ENCODE measurements around the gene GNG14.
"Not testable (repeated sequence)": the region's sequence is repeated elsewhere in the genome, so short reads cannot be mapped to it uniquely, and the experiment has no call there.

GNG14 gene

DNA sequence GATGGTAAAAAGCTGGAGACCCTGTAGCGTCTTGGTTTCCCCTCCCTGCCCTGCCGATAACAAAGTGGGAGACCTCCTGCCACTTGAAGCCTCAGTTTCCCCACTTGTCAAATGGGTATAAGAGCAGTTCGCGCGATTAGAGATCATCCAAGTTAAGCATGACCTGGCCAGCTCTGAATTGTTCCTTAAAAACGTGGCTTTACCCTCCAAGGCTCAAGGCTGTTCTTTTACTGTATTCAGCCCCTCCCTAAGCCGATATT lies 35.5 kb downstream of the GNG14 start:
- ChIA-PET CTCF (interaction anchor here (0.6 kb wide), 2 partner anchors 11 to 35 kb away, joined by 3 read pairs; no protein-coding TSS in a partner anchor), POLR2A (ENCODE audit: low non-redundant PET) (interaction anchor here (1.5 kb wide), 1 partner anchor 11 kb away, joined by 8 read pairs; the partner anchor contains the start of gene TRIR)
- TF ChIP-seq, protein P1, sequence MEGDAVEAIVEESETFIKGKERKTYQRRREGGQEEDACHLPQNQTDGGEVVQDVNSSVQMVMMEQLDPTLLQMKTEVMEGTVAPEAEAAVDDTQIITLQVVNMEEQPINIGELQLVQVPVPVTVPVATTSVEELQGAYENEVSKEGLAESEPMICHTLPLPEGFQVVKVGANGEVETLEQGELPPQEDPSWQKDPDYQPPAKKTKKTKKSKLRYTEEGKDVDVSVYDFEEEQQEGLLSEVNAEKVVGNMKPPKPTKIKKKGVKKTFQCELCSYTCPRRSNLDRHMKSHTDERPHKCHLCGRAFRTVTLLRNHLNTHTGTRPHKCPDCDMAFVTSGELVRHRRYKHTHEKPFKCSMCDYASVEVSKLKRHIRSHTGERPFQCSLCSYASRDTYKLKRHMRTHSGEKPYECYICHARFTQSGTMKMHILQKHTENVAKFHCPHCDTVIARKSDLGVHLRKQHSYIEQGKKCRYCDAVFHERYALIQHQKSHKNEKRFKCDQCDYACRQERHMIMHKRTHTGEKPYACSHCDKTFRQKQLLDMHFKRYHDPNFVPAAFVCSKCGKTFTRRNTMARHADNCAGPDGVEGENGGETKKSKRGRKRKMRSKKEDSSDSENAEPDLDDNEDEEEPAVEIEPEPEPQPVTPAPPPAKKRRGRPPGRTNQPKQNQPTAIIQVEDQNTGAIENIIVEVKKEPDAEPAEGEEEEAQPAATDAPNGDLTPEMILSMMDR (conservative IDR thresholded peaks at IDR 0.05; ENCODE audit: low read depth), result no peak
- no peak for DNase-seq (ENCODE audit: low spot score)
- H3K27ac ChIP-seq, result peak overlapping the region; percentile 91

DNA sequence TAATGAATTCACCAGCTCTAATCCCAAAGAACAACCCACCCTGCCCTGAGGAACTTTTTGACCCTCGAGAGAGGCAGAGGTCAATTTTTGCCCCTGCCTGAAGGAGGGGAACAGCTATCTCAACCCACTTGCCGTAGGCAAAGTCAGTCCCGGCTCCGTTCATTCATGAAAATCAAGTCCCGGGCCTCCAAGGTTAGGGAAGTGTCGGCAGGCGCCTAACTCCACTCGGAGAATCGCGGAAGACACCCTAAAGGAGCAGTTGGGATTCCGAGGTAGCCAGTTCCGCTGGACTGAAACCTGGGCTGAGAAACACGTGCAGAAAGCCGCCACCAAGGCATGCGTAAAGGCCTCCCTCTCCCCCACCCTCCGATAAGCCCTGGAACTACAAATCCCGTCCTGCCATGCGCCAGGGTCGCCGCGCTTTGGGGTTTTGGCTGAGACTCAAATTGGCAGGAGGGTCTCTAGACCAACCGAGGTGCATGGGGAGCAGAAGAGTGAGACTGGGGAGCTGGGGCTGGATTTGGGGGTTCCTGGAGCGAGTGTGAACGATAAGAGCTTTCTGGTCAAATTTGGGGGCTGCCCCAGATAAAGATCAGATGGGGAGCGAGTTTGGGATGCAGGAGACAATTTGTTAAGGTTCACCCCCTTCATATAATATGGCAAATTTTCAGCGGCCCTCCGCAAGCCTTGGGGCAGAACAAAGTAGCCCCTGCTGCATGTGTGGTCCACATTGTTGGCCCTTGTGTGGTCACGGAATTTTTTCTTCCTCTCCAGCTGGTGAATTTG lies 36.0 kb downstream of the GNG14 start, which contains the start of gene TNPO2:
TNPO2 (minus strand) TSS at position 292 of the 786 bp plus-strand sequence. CDS start 2,955 bp downstream, outside the sequence.
- ChIA-PET CTCF (interaction anchor here (0.6 kb wide), 1 partner anchor 34 kb away, joined by 3 read pairs; no protein-coding TSS in a partner anchor), POLR2A (ENCODE audit: low non-redundant PET) (interaction anchor here (1.5 kb wide), 1 partner anchor 10 kb away, joined by 8 read pairs; the partner anchor contains the start of gene TRIR)
- H3K27ac ChIP-seq, result peak within 1 kb of the TSS; percentile 91
- TF ChIP-seq, protein P1 (conservative IDR thresholded peaks at IDR 0.05; ENCODE audit: low read depth), result no peak
- peak; percentile 70 for DNase-seq (ENCODE audit: low spot score)

DNA sequence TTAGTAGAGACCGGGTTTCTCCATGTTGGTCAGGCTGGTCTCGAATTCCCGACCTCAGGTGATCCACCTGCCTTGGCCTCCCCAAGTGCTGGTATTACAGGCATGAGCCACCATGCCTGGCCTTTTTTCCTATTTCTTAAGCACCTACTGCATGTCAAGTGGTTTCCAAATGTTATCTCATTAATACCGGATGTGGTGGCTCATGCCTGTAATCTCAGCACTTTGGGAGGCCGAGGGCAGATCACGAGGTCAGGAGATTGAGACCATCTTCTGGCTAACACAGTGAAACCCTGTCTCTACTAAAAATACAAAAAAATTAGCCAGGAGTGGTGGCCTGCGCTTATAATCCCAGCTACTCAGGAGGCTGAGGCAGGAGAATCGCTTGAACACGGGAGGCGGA lies 37.8 kb downstream of the GNG14 start:
- H3K27ac ChIP-seq, result peak overlapping the region; percentile 29
- not testable (repeated sequence) for DNase-seq (ENCODE audit: low spot score)
- POLR2A ChIA-PET (ENCODE audit: low non-redundant PET), result interaction anchor here (0.7 kb wide), 2 partner anchors 26 to 296 kb away, joined by 5 to 6 read pairs; no protein-coding TSS in a partner anchor
- CTCF ChIA-PET, result interaction anchor here (0.9 kb wide), 1 partner anchor 8 kb away, joined by 3 read pairs; no protein-coding TSS in a partner anchor

GRCh38 chr19:12726988-12727316 lies 39.2 kb downstream of the GNG14 start:
- CTCF ChIA-PET, result no interaction called here

GRCh38 chr19:12727745-12728433 lies 40.1 kb downstream of the GNG14 start:
- POLR2A ChIA-PET (ENCODE audit: low non-redundant PET), result no interaction called here
- no peak for DNase-seq (ENCODE audit: low spot score)
- CTCF ChIA-PET, result no interaction called here
- TF ChIP-seq, protein P1 (conservative IDR thresholded peaks at IDR 0.05; ENCODE audit: low read depth), result no peak
- peak overlapping the region; percentile 57 for H3K27ac ChIP-seq

More at GRCh38 chr19:12726988-12727316, 39.2 kb downstream of the GNG14 start:
- TF ChIP-seq, protein P1 (conservative IDR thresholded peaks at IDR 0.05; ENCODE audit: low read depth), result no peak
- no peak for DNase-seq (ENCODE audit: low spot score)
- POLR2A ChIA-PET (ENCODE audit: low non-redundant PET), result interaction anchor here (0.7 kb wide), 1 partner anchor 13 kb away, joined by 3 read pairs; no protein-coding TSS in a partner anchor
- peak overlapping the region; percentile 57 for H3K27ac ChIP-seq

- TF ChIP-seq, protein P1 (conservative IDR thresholded peaks at IDR 0.05; ENCODE audit: low read depth), result no peak
- H3K27ac ChIP-seq, result peak overlapping the region; percentile 57
- DNase-seq (ENCODE audit: low spot score), result no peak
- ChIA-PET POLR2A (ENCODE audit: low non-redundant PET) (no interaction called here), CTCF (interaction anchor here (1.0 kb wide), 1 partner anchor 9 kb away, joined by 3 read pairs; no protein-coding TSS in a partner anchor)
Measured at GRCh38 chr19:12730064-12730463, 42.3 kb downstream of the GNG14 start.

Measured in RWPE1 (cell line).